ENCODE results near the gene SERPINA5.

DNA sequence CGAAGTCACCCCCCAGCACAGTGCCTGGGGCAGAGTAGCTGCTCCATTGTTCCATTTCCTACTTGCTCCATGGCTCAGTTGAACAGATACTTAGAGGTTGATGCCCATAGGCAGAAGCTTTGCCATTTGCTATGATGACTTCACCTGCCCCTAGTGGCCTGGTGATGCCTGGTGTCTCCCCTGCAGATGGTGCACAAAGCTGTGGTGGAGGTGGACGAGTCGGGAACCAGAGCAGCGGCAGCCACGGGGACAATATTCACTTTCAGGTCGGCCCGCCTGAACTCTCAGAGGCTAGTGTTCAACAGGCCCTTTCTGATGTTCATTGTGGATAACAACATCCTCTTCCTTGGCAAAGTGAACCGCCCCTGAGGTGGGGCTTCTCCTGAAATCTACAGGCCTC lies 10.6 kb downstream of the SERPINA5 start:
- TF ChIP-seq CTCF (IDR thresholded peaks at IDR 0.05) = no peak
- no peak for TF ChIP-seq POLR2AphosphoS5 (IDR thresholded peaks at IDR 0.05)
- no peak for TF ChIP-seq POLR2A (IDR thresholded peaks at IDR 0.05; ENCODE audit: low read depth)
- TF ChIP-seq EP300 (IDR thresholded peaks at IDR 0.05) = no peak
